HK-2 (cell line): ENCODE measurements around the gene HSPBP1.
"Not testable (repeated sequence)": the region's sequence is repeated elsewhere in the genome, so short reads cannot be mapped to it uniquely, and the experiment has no call there.

ENCODE experiments used
- DNase-seq: peaks from one replicate; pipeline ENCODE4 v3.0.0-alpha.2; 2018; ENCODE audit not compliant: unreplicated experiment

The HSPBP1 gene

GRCh38 chr19:55239004-55239403, 40.9 kb downstream of the HSPBP1 start:
- no peak for DNase-seq

- no peak for DNase-seq
Measured at GRCh38 chr19:55238030-55238429, 41.9 kb downstream of the HSPBP1 start.

- DNase-seq = no peak
Measured at GRCh38 chr19:55232986-55233385, 46.9 kb downstream of the HSPBP1 start.

GRCh38 chr19:55232286-55232602, 47.7 kb downstream of the HSPBP1 start:
- no peak for DNase-seq

- DNase-seq = no peak
Measured at GRCh38 chr19:55231391-55232285, 48.3 kb downstream of the HSPBP1 start.

- DNase-seq = no peak
Measured at GRCh38 chr19:55230780-55231179, 49.1 kb downstream of the HSPBP1 start.

GRCh38 chr19:55230329-55230728, 49.6 kb downstream of the HSPBP1 start:
- DNase-seq = no peak

- no peak for DNase-seq
Measured at GRCh38 chr19:55229789-55230182, 50.1 kb downstream of the HSPBP1 start.

- no peak for DNase-seq
Measured at GRCh38 chr19:55229145-55229788, 50.6 kb downstream of the HSPBP1 start.

GRCh38 chr19:55228403-55229031, 51.4 kb downstream of the HSPBP1 start, which contains the start of gene TMEM86B:
TMEM86B (minus strand) TSS chr19:55228763; CDS start chr19:55228741, 22 bp downstream.
- no peak for DNase-seq

- DNase-seq = no peak
Measured at GRCh38 chr19:55228015-55228391, 51.9 kb downstream of the HSPBP1 start.

- no peak for DNase-seq
Measured at GRCh38 chr19:55227241-55228014, 52.5 kb downstream of the HSPBP1 start.

- DNase-seq = no peak
Measured at GRCh38 chr19:55226788-55227187, 53.1 kb downstream of the HSPBP1 start.

GRCh38 chr19:55226273-55226672, 53.6 kb downstream of the HSPBP1 start:
- no peak for DNase-seq

- DNase-seq = no peak
Measured at GRCh38 chr19:55225415-55225958, 54.4 kb downstream of the HSPBP1 start.

- DNase-seq = not testable (repeated sequence)
Measured at GRCh38 chr19:55224679-55225414, 55.1 kb downstream of the HSPBP1 start.

- DNase-seq = no peak
Measured at GRCh38 chr19:55224038-55224665, 55.8 kb downstream of the HSPBP1 start.

GRCh38 chr19:55223291-55224037, 56.4 kb downstream of the HSPBP1 start:
- no peak for DNase-seq

GRCh38 chr19:55220525-55220924, 59.4 kb downstream of the HSPBP1 start:
- no peak for DNase-seq
